Hepatocyte (in vitro differentiated cells): ENCODE data around the gene NCOR1.

Source experiments
- CTCF ChIP-seq: fragments of 200-600 bp; sonication (generic); IDR thresholded peaks from 2 replicates; pipeline ENCODE4 v1.5.1; 2016; ENCODE audit warnings: antibody characterized with exemption, mild to moderate bottlenecking; ENCODE audit not compliant: poor library complexity
- EZH2 ChIP-seq: fragments of 200-600 bp; sonication (generic); IDR thresholded peaks from 2 replicates; pipeline ENCODE4 v1.6.1; 2016; ENCODE audit warnings: antibody characterized with exemption, mild to moderate bottlenecking, borderline replicate concordance

- TF ChIP-seq EZH2 = no peak
- TF ChIP-seq CTCF = no peak
Measured at GRCh38 chr17:16023881-16024280, 191.5 kb downstream of the NCOR1 start.
